Muscle layer of duodenum (tissue), 2 donors: ENCODE data around the gene MZF1.

Source experiments
- H3K27ac ChIP-seq: one replicate; pipeline ENCODE4 v1.7.0; 2013; ENCODE audit warnings: mild to moderate bottlenecking, low read length
- H3K27me3 ChIP-seq: one replicate; pipeline ENCODE4 v1.7.0; 2013; ENCODE audit warnings: low read depth, mild to moderate bottlenecking, control low read depth, low read length
- H3K36me3 ChIP-seq, 2 donors: one replicate each; pipeline ENCODE4 v1.7.0; 2013; ENCODE audit warnings: low read length in 2 of 2, control low read depth in 1 of 2, mild to moderate bottlenecking in 1 of 2; ENCODE audit not compliant: insufficient read depth in 2 of 2, control insufficient read depth in 1 of 2
- H3K4me1 ChIP-seq, 2 donors: one replicate each; pipeline ENCODE4 v1.7.0; 2013; ENCODE audit warnings: low read length in 2 of 2, mild to moderate bottlenecking in 2 of 2, control low read depth in 1 of 2, moderate library complexity in 1 of 2; ENCODE audit not compliant: insufficient read depth in 2 of 2, control insufficient read depth in 1 of 2
- H3K4me3 ChIP-seq, 2 donors: one replicate each; pipeline ENCODE4 v1.7.0; 2013; ENCODE audit warnings: low read length in 2 of 2, low read depth in 1 of 2, mild to moderate bottlenecking in 1 of 2
- H3K9me3 ChIP-seq, 2 donors: one replicate each; pipeline ENCODE4 v1.7.0; 2013; ENCODE audit warnings: low read length in 2 of 2, control low read depth in 1 of 2, mild to moderate bottlenecking in 1 of 2; ENCODE audit not compliant: control insufficient read depth in 1 of 2
- donor health status: healthy.

Gene MZF1

DNA sequence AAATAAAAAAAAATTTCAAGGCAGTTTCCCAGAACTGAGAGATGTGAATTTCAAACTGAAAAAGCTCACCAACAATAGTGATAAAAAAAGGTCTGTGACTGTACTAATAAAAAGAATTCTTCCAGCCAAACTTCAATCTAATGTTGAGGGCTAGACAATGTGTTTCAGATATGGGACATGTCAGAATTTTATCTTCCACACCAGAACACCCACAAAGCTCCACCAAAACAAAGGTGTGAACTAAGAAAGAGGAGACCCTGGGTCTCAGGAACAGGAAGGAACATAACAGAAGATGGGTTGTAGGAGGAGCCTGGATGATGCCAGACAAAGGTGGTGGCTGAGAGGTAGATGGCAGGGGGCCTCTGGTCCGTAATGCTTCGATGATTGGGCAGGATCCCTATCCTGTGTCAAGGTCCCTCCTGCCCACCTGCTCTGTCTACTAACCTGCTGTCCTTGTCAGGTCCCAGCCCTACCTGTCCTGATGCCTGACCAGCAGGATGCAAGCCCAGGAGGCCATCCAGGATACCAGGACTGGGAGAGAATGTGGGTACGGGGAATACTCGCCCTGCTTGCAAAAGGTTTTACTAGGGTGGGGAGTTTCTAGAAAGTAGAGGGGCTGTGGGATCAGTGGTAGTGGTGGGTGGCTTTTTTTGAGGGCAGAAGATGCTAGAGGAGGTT is 4.5 kb downstream of the MZF1 start:
- H3K27ac ChIP-seq, result no peak overlapping the region
- H3K27me3 ChIP-seq, result no peaks in the 10 kb centered on the region
- peaks cover 15 to 26% of the 10 kb centered on the region in 2 donors for H3K36me3 ChIP-seq
- no peaks in the 10 kb centered on the region for H3K9me3 ChIP-seq
- no peak overlapping the region for H3K4me3 ChIP-seq
- peaks cover 4 to 12% of the 10 kb centered on the region in 2 donors for H3K4me1 ChIP-seq

DNA sequence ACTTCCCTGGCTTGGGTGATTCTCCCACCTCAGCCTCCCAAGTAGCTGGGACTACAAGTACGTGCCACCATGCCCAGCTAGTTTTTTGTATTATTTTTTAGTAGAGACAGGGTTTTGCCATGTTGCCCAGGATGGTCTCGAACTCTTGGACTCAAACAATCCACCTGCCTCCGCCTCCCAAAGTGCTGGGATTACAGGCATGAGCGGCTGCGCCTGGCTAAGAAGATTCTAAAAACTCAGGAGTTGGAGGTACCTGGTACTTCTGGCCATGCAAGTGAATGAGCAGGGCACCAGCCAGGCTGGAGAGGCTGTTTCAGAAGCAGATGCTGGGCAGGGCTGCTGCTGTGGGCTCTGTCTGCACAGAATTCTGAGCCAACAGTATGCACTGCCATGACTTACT is 6.1 kb downstream of the MZF1 start:
- Histone ChIP-seq H3K4me1 (peaks cover 10 to 22% of the 10 kb centered on the region in 2 donors), H3K36me3 (peaks cover 15 to 20% of the 10 kb centered on the region in 2 donors), H3K9me3 (no peaks in the 10 kb centered on the region), H3K27ac (no peak overlapping the region), H3K4me3 (no peak overlapping the region), H3K27me3 (no peaks in the 10 kb centered on the region)

DNA sequence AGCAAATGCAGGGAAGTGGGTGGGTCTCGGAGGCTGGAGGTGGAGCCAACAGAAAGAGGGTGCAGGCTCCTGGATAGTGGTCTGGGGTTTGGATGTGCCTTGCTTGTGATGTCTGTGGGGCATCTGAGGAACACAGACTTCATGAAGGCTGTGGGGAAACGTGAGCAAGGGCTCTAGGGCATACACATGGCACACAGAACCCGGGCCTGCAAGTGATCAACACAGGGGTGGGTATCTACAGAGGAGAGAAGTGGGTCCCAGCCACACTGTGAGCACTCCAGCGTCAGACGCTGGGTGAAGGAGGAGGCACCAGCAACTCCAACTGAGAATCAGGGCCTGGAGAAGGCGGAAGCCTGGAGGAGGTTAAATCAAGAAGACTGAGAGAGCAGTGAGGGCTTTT is 9.3 kb downstream of the MZF1 start:
- Histone ChIP-seq H3K36me3 (peaks cover 3 to 13% of the 10 kb centered on the region in 2 donors), H3K9me3 (no peaks in the 10 kb centered on the region), H3K4me3 (no peak overlapping the region), H3K4me1 (peaks cover 18 to 39% of the 10 kb centered on the region in 2 donors), H3K27ac (no peak overlapping the region), H3K27me3 (no peaks in the 10 kb centered on the region)

DNA sequence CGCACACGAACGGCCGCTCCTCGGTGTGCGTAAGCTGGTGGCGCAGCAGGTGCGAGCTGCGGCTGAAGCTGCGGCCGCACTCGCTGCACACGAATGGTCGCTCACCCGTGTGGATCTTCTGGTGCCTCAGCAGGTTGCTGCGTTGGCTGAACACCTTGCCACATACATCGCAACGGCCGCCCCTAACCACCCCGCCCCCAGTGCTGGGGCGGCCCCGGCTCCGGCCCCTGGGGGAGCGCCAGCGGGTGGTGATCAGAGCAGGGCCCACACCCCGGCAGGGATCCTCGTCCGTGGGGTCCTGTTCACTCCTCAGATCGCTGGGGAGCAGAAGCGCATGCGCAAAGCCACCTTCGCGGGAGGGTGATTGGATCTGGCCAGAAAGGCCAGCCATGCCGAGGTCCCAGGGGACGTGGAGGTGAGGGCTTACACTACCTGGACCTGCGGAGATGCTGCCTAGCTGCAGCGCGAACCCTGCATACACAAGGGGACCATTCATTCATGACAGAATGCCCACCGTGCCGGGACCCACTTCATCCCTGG is 10.0 kb downstream of the MZF1 start:
- H3K4me1 ChIP-seq, result peaks cover 18 to 39% of the 10 kb centered on the region in 2 donors
- H3K36me3 ChIP-seq, result peaks cover 0 to 16% of the 10 kb centered on the region in 2 donors
- H3K4me3 ChIP-seq, result peak overlapping the region; percentile 30 to 69
- H3K9me3 ChIP-seq, result no peaks in the 10 kb centered on the region
- no peaks in the 10 kb centered on the region for H3K27me3 ChIP-seq
- H3K27ac ChIP-seq, result no peak overlapping the region

DNA sequence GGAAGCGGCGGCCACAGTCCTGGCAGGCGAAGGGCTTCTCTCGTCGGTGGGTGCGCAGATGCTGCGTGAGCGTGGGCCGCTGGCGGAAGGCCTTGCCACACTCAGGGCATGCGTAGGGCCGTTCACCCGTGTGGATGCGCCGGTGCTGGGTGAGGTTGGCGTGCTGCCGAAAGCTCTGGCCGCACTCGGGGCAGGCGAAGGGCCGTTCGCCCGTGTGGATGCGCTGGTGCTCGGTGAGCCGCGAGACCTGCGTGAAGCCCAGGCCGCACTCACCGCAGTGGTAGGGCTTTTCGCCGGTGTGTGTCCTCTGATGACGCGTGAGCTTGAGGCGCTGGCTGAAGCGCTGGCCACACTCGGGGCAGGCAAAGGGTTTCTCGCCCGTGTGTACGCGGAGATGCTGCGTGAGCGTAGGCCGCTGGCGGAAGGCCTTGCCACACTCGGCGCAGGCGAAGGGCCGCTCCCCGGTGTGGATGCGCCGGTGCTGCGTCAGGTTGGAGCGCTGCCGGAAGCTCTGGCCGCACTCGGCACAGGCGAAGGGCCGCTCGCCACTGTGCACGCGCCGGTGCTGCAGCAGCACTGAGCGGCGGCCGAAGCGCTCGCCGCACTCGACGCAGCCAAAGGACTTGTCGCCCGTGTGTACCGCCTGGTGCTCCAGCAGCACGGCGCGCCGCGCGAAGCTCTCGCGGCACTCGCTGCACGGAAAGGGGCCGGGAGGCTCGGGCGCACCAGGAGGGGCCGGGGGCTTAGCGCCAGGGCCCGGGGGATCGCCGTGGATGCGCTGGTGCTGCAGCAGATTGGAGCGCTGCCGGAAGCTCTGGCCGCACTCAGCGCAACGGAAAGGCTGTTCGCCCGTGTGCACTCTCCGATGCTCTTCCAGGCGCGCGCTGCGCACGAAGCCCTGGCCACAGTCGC is 10.8 kb downstream of the MZF1 start:
- Histone ChIP-seq H3K9me3 (no peaks in the 10 kb centered on the region), H3K36me3 (peaks cover 0 to 16% of the 10 kb centered on the region in 2 donors), H3K4me3 (peak overlapping the region; percentile 30 to 69), H3K27me3 (no peaks in the 10 kb centered on the region), H3K27ac (no peak overlapping the region), H3K4me1 (peaks cover 18 to 43% of the 10 kb centered on the region in 2 donors)

DNA sequence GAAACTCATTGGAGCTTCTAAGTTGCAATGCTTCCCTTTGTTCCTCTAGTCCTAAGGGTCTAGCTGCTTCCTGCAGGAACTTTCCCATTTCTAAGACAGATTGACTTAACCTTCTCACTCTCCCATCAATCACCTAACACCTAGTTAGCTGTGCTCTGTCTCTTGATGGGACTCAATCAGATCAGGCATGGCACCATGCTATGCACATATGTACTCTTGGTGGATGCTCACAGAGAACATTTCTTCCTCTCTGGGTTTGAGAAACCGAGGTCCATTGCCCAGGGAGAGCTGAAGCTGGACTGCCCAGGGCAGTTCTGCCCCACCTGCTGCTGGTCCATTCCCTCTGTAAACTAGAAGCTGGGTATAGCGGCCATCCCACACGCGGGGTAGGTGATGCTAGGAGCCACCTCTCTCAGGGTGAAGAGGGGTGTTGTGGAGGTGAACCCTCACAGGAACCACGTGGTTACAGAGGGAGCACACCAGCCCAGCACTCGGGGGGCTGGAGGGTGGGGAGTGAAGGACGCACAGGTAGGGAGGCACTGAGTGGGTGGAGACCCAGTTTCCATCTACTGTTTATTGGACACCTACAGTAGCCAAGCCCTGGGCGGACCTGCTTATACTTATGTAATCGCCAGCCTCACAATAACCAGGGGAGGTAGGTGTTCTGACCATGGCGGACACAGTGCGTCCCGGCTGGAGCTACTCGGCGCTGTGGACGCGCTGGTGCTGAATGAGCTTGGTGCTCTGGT is 11.6 kb downstream of the MZF1 start:
- Histone ChIP-seq H3K9me3 (no peaks in the 10 kb centered on the region), H3K27me3 (no peaks in the 10 kb centered on the region), H3K27ac (no peak overlapping the region), H3K4me3 (peak overlapping the region; percentile 26 to 69), H3K4me1 (peaks cover 18 to 51% of the 10 kb centered on the region in 2 donors), H3K36me3 (peaks cover 2 to 15% of the 10 kb centered on the region in 2 donors)

DNA sequence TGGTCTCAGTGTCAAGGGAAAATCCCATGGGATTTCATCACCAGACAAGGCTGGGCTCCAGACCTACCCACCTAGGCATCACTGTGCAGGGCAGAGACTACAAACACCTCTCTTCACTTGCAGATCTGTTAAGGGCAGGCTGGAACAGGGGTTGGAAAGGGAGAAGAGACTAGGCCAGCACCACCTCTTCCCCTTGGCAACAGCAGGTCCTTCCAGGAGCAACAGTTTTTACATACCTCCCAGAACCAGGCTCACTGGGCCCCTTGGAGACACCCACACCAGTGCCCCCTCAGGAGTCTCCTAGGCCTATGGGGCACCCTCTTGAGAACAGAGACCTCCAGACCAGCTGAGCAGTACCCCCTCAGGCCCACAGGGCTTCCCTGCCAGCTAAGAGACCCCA is 12.2 kb downstream of the MZF1 start:
- H3K27me3 ChIP-seq, result no peaks in the 10 kb centered on the region
- peaks cover 18 to 57% of the 10 kb centered on the region in 2 donors for H3K4me1 ChIP-seq

DNA sequence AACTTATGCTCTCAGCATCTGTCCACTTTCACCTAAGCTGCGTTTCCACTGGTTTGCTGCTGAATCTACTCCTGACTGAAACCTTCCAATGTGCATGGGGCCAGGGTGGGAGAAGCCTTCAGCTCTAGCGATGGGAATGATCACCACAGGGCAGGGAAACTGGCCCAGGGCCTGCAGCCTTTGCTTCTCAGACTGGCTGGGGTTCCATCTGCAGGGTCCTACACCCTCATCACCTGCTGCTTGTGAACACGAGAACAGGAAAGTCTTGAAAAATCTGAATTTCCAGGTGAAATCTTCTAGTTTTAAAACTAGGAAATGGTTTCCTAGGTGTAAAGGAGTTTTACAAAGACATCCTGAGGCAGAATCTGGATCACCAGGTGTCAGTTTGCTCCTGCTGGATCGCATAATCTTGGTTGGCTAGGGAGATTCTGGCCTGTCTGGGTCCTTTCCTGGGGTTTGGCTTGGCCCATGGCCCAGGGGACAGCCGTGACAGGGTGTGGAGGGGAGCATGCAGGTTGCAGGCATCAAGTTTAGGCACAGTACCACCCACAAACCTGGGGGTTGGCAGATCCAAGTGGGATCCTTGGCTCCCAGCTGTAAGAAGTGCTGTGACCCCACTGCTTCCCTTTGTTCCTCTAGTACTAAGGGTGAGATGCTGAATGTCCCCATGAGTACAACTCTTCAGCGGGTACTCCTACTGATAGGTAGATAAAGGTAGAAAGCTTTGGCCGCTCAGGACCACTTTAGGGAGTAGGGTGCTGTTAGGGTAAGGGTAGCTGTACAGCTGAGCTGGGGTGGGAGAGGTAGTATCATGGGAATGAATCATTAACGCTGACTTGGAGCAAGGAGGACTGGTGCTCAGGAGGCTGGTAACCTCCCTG is 12.9 kb downstream of the MZF1 start:
- Histone ChIP-seq H3K4me3 (peak overlapping the region; percentile 77 to 92), H3K27me3 (no peaks in the 10 kb centered on the region), H3K9me3 (no peaks in the 10 kb centered on the region), H3K4me1 (peaks cover 18 to 64% of the 10 kb centered on the region in 2 donors), H3K36me3 (peaks cover 9 to 20% of the 10 kb centered on the region in 2 donors), H3K27ac (no peak overlapping the region)

More for the DNA sequence above, 12.2 kb downstream of the MZF1 start:
- H3K9me3 ChIP-seq, result no peaks in the 10 kb centered on the region
- peaks cover 8 to 20% of the 10 kb centered on the region in 2 donors for H3K36me3 ChIP-seq
- H3K4me3 ChIP-seq, result no peak overlapping the region
- H3K27ac ChIP-seq, result no peak overlapping the region

DNA sequence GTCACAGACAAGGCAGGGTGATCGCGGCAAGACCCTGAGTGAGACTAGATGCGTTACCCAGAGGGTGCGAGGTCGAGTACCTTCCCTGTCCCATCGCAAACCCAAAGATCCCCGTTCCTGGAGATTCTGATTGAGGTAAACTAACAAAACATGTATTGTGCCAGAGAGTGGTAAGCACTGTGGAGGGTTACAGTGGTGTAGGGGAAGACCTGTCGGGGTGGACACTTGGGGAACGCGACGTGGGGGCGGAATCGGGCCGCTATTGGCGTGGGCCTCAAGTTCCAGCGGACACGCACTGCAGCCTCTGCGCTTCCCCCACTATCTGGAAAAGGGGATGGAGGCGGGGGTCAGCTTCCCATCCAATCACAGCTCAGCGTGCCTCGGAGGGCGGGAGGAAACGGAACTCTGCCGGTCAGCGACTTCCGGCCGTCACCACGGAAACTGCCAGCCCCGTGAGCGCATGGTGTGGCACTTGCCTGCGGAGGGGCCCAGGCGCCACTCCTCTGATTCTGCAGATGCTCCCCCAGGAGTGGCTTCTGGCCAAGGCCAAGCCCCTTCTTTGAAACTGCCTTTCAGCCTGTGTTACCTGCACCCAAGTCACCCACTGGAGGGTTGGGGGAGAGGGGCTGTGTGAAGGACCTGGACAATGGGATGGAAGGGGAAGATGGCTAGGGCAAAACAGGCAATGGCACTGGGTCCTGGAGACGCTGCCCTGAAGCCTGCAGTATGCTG is 13.7 kb downstream of the MZF1 start:
- Histone ChIP-seq H3K9me3 (no peaks in the 10 kb centered on the region), H3K36me3 (peaks cover 9 to 20% of the 10 kb centered on the region in 2 donors), H3K27ac (peak overlapping the region; percentile 99), H3K4me3 (peak overlapping the region; percentile 77 to 92), H3K4me1 (peaks cover 18 to 65% of the 10 kb centered on the region in 2 donors), H3K27me3 (no peaks in the 10 kb centered on the region)
